Stimulated activated CD4-positive, alpha-beta T cell treated with anti-CD3 and anti-CD28 coated beads, Interleukin-2, amount 100 ng/mL, for 48 hours (primary cell): Measurements from ENCODE around the gene IZUMO1.
"Not testable (repeated sequence)": the region's sequence is repeated elsewhere in the genome, so short reads cannot be mapped to it uniquely, and the experiment has no call there.

Source experiments
- DNase-seq, 2 donors: peaks; one replicate each; pipeline ENCODE4 v3.0.0-alpha.2; 2020

The IZUMO1 gene

DNA sequence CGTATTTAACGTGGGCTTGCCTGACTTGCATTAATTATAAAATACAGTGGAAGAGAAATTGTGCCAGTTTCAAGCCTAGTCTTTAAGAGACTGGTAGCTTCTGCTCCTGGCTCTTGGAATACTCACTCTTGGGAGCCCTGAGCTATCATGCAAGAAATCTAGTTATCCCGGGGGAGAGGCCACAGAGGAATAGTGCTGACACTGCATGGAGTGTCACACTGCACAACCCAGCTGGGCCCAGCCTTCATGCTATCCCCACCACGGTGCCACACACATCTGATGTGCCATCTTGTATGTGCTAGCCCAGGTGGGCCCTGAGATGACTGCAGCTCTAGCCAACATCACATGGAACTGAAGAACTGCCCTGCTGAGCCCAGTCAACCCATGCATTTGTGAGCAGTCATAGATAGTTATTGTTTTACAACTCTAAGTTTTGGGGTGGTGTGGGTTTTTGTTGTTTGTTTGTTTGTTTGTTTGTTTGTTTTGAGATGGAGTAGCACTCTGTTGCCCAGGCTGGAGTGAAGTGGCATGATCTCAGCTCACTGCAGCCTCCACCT lies 35.5 kb downstream of the IZUMO1 start:
- no peak for DNase-seq

DNA sequence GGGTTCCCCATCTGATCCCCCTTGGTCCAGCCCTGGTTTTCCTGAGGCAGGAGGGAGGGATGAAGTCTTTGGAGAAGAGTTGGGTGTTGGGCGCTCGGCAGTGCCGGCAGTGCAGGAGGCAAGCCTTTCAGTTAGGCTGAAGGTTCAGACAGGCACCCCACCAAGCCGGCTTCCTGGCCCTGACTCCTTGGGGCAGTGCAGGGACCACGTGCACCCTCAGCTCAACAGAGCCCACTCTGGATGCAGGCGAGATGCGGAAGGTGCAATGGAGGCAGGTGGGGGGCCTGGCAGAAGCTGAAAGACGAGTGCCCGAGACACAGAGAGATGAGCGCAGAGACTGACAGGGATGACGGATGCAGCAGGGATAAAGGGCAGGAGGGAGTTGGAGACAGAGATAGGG lies 38.2 kb downstream of the IZUMO1 start:
- no peak for DNase-seq

DNA sequence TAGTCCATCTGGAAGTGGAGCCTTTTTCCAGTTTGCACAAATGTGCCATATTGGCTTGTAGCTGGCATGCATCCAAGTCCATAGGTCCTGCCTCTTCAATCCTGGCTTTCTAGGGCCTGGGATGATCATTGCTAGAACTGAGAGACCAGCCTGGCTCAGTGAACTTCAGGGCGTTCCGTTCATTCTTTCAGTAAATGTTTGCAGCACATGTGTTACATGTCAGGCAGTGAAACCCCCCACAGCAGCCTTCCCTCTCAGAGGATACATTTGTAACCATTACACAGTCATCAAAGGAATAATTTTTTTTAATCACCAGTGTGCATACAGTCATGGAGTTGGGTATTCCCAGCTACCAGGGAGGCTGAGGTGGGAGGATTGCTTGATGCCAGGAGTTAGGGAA lies 41.3 kb downstream of the IZUMO1 start:
- no peak for DNase-seq

DNA sequence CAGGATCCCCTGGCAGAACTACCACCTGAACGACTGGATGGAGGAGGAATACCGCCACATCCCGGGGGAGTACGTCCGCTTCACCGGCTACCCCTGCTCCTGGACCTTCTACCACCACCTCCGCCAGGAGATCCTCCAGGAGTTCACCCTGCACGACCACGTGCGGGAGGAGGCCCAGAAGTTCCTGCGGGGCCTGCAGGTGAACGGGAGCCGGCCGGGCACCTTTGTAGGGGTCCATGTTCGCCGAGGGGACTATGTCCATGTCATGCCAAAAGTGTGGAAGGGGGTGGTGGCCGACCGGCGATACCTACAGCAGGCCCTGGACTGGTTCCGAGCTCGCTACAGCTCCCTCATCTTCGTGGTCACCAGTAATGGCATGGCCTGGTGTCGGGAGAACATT lies 43.4 kb downstream of the IZUMO1 start:
- DNase-seq = no peak

DNA sequence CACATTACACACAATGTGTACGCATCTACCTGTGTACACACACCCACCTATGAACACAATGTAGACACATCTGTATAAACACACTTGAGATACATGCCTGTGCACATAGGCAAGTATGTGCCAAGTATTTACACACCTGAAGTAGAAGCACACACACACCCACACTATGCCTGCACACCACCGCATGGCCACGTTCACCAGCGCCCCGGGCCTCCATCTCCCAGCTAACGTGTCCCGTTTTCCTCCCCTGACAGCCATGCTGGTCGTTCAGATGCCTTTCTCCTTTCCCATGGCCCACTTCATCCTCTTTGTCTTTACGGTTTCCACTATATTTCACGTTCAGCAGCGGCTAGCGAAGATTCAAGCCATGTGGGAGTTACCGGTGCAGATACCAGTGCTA lies 44.0 kb downstream of the IZUMO1 start:
- DNase-seq = no peak

DNA sequence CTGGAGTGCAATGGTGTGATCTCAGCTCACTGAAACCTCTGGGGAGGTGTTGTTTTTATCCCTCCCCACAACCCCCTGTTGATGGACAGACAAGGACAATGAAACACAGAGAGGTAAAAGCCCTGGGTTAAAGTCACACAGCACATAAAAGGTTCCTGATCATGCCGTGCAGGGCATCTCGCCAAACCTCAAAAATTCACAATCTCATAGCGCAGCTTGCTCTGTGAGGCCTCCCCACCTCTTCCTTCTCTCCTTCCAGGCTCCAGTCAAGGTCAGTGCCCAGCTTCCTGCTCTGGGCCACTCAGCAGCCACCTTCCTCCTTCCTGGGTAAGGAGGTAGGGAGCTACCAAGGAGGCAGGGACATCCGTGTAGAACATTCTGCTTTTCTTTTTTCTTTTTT lies 48.7 kb downstream of the IZUMO1 start:
- DNase-seq = no peak

DNA sequence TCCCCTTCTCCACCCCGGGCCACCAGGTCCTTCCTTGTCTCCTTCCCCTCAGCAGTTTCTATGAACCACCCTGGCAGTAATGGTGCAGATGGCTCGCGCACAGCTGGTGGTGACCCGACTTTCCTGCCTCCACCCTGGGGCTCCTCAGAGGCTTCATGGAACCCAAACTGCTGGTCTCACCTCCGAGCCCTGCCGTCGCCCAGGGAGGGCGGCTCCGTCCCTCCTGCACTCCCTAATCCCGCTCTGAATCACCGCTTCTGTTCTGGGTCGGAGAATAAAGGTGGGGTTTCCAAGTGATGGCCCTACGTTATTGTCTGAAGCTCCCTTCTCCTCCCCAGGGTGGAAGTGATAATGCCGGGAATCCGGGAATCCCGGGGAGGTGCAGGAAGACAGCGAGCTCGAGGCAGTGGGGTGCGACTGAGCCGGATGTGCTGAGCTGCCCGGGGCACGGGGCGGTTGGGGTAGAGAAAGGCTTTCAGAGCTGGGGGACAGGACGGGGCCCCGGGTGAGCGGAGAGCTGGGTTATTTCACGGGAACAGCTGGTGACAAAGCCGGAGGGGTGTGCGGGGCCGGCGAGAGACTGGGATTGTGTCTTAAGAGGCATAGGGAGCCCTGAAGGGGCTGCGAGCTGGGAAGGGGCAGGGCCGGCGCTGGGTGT lies 50.2 kb downstream of the IZUMO1 start:
- DNase-seq = no peak

DNA sequence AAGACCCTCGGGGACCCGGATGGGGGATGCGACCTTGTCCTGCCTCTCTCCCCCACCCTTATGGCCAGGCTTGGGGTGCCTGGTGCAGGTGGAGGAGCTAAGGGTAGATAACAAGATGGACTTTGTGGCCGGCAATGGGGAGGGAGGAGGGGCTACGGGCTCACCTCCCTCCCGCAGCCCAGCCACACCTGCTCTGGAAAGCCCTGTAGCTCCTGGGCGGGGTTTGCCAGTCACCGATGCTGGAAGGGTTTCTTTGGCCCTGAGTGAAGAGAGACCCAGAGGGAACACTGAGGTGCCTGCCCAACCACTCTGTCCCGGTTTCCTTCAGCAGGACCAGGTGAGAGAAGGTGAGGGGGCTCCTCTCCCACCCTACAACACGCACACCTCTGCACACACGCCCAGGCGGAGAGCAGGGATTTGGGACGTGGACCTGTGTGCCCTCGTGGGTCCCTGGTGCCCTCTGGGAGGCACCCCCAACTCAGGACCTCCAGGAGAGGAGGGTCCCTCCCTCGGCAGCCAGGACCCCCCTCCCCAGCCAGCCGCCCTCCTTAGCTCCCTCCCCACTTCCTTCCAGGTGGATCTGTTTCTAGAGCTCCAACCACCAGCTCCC lies 50.9 kb downstream of the IZUMO1 start, which contains the start of gene FUT2:
Gene FUT2, plus strand, starts transcription at position 229 of the 610 bp plus-strand sequence. CDS start 6,986 bp downstream, outside the sequence.
- DNase-seq = no peak

DNA sequence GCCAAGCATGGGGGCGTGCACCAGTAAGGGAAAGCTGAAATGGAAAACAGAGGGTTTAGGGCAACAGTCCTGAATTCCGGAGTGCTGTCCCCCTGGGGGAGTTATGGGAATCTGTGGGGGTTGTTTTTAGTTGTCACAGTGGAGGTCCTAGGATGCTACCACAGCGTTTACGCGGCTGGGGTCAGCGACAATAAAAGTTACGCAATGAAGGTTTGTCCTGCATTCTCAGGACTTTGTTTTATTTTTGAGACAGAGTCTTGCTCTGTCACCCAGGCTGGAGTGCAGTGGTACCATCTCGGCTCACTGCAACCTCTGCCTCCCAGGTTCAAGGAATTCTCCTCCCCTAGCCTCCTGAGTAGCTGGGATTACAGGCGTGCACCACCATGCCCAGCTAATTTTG lies 53.1 kb downstream of the IZUMO1 start:
- not testable (repeated sequence) for DNase-seq
